HuH-7 (cell line): ENCODE data around the gene S1PR4.
"Not testable (repeated sequence)": the region's sequence is repeated elsewhere in the genome, so short reads cannot be mapped to it uniquely, and the experiment has no call there.

Source experiments
- DNase-seq: peaks from one replicate; pipeline ENCODE4 v3.0.0; 2011; ENCODE audit warnings: low spot score

S1PR4 gene

DNA sequence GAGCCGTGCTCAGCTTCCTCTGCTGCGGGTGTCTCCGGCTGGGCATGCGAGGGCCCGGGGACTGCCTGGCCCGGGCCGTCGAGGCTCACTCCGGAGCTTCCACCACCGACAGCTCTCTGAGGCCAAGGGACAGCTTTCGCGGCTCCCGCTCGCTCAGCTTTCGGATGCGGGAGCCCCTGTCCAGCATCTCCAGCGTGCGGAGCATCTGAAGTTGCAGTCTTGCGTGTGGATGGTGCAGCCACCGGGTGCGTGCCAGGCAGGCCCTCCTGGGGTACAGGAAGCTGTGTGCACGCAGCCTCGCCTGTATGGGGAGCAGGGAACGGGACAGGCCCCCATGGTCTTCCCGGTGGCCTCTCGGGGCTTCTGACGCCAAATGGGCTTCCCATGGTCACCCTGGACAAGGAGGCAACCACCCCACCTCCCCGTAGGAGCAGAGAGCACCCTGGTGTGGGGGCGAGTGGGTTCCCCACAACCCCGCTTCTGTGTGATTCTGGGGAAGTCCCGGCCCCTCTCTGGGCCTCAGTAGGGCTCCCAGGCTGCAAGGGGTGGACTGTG is 1.2 kb downstream of the S1PR4 start:
- no peak for DNase-seq

DNA sequence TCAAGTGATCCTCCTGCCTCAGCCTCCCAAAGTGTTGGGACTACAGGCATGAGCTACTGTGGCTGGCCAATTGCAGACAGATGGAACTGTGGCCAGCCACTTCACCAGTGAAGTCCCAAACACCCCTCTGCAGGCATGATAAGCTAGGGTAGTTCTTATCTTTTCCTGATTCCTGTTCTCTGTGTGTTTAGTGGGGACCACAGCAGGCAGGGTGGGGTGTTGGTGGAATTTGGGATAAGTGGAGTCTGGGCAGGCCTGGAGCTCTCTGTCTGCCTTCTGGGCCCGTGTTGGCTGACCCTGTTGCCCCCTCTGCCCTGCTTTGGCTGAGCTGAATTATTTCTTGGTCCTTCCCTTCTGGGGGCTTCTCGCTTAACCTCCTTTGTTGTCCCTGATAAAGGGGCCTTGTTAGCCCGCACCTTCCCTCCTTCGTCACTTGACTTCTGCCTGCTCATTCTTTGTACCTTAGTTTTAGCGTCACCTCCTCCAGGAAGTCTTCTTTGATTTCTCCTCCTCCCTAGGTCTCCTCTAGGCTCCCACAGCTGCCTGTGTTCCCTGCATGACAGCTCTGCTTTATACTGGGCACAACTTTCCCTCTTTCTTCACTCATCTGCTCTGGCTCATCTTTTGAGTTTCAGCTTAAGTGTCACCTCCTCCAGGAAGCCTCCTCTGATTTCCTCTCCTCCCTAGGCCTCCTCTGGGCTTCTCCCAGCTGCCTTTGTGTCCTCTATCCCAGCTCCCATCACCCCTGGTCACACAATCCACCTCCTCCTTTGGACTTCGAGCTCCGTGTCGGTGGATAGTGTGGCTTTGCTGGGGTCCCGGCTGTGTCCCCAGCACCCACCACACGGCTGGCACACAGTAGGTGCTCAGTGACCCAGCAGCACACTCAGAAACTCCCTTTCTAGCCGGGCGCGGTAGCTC is 5.4 kb downstream of the S1PR4 start:
- no peak for DNase-seq

DNA sequence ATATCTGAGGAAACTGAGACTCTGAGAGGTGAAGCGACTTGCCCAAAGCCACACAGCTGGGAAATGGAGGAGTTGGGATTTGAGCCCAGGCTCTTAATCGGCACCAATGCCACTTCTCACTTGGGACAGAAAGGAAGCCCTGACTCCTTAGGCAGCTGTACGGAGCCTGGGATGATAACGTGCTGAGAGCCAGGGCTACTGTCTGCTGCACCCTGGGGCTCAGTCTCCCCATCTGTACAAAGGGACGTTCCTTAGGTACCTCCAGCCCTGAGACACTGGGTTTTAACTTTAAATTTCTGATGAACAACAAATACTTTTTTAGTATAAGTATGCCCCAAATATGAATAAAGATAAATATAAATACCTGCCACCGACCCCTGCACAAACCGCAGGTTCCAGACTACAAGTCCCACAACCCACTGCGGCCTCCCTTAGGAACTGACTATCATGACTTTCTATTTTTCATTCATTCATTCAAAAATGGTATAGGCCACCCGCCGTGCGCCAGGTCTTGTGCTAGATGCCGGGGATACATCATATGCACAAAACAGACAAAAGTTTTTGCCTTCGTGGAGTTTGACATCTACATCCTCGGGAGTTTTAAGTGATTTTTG is 6.4 kb downstream of the S1PR4 start:
- DNase-seq = peak; percentile 62

DNA sequence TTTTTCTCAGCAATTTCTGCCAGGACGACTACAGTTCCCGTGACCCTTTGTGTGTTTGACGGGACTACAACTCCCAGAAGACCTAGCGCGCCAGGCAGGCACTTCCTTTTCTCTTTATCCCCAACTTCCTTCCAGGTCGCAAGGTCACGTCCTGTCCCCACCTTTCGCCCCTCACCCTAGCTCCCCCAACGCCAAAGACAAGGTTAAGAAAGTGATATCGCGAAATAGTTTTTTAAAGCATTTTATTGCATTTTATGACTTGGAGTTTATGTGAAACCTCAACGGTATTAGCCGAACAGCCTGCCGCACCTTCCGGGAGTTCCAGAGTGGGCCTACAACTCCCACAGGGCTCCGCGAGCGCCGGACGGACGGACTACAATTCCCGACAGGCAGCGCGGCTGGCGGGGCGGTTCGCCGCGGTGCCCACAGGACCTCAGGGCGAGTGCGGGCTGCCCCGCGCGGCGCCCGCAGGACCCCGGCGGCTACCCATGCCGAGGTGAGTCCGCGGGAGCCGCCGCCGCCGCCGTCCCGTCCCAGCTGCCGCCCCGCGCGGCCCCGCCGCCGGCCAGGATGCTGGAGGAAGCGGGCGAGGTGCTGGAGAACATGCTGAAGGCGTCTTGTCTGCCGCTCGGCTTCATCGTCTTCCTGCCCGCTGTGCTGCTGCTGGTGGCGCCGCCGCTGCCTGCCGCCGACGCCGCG is 7.0 kb downstream of the S1PR4 start, which contains the start of gene NCLN:
Gene NCLN, plus strand, starts transcription at position 470 of the 699 bp plus-strand sequence. Its CDS starts 101 bp downstream, at position 571.
- DNase-seq = peak; percentile 76

DNA sequence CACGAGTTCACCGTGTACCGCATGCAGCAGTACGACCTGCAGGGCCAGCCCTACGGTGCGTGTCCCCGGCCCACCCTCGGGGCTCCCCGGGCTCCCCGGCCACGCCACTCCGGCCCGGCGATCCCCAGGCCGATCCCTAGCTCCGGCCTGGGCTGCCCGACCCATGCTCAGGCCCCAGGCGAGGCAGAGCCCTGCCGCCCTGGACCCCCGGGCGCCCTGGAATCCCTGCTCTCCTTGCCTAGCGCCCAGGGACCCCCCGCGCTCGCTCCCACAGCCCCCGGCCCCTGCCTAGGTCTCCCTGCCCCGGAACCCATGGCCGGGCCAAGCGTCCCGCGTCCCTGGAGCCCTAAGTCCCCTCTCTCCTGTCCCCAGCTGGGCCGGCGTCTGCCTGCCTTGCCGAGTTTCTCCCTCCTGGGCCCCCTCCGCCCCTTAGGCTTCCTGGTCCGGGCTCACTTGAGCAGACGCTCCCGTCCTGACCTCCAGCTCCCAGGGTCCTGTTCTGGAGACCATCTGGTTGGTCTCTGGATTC is 7.7 kb downstream of the S1PR4 start:
- no peak for DNase-seq

DNA sequence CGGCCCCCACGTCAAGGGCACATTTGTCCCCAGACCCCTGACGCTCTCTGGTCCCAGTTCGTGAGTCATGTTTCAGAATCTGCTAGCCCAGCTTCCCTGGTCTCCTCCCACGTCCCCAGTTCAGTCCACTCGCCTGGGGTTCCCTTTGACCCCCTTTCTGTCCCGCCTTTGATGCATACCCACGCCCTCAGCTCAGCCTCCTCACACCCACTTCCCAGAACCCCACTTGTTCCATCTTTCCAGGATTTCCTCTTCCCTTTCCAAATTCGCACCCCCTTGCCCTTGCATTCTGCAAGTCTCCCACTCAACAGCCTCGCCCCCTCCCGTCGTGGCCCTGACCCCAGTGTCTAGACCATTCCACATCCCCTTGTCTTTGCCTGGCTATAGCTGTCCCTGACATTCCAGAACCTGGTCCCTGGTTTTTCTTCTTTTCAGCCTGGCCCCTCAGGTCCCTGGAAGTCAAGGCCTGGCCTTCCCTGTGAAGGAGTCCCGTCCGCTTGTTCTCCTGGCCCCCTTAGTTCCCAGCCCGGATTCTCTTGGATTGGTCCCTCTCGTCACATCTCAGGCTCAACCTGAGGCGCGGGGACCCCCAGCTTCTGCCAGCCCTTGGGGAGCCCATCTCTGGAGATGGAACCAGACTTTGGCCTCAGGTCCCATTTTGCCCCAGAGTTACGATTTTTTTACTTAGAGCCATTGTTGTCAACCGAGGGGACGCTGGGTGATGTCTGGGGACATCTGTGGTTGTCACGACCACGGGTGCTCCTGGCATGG is 8.5 kb downstream of the S1PR4 start:
- DNase-seq = no peak

DNA sequence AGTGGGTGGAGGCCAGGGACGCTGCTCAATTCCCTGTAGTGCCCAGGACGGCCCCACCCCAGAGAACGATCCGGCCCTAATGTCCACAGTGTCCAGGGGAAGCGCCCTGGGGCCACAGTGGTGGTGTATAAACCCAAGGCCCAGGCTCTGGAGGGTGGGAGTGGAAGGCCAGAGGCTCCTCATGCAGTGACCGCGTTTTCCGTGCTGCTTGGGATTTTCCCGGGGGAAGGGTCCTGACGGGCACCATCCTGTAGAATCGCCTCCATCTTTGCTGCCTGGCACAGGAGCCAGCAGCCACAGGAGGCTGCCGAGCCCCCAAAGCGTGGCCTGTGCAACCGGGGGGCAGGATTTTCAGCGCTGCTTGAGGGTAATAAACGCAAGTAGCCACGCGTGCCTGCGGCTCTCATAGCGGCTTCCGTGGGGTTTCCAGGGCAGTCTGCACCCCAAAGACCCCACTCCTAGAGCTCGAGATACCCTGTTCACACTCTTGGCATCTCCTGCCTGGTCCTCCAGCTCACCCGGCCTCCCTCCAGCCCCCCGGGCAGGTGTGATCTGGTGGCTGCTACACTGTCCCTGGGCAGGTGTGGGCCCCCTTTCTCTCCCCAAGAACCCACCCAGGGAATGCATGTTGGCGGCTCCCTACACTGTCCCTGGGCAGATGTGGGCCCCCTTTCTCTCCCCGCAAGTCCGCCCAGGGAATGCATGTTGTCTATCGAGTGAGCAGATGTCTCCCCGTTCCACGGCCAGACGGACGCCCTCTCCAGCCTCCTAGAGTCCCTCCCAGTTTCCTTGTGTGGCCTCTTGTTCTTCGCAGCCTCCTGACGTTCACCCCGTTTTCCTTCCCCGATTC is 9.3 kb downstream of the S1PR4 start:
- DNase-seq = no peak

DNA sequence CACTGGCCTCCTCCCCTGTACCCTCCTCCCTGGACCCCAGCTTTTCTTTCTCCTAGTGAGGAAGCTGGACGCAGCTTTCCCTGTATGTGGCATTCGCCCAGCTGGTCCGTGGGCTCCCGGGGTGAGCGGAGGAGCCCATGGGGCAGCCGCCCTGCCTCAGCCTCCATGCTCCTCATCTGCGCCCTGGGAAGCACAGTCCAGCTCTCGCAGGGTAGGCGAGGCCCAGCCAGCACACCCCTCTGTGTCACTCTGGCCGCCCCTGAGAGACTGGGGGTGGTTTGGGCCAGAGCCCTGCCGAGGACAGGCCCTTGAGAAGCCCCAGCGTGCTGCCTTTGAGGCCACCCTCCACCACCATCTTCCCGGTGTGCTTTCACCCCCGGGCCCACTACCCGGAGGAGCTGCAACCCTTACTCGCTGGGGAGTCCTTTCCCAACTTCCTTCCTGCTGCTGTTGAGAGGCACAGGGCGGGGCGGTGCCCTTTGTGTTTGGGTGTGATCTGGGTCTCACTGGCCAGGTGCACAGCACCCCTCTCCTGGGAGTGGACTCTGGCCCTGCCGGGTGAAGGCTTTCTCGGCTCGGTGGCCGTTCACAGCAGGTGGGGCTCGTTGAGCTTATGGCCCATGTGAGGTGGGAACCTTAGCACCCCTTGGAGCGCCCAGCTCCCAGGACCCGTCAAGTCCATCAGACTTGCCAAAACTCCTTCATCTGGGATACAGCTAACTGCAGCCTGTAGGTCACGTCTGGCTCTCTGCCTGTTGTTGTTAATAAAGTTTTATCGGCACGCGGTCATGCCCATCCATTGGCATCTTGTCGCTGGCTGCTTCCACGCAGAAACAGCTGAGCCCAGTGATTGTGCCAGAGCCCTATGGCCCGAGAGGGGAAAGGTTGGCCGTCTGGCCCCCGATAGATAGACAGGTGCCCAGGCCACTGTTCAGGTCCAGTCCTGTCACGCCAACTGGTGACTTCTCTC is 10.3 kb downstream of the S1PR4 start:
- no peak for DNase-seq

DNA sequence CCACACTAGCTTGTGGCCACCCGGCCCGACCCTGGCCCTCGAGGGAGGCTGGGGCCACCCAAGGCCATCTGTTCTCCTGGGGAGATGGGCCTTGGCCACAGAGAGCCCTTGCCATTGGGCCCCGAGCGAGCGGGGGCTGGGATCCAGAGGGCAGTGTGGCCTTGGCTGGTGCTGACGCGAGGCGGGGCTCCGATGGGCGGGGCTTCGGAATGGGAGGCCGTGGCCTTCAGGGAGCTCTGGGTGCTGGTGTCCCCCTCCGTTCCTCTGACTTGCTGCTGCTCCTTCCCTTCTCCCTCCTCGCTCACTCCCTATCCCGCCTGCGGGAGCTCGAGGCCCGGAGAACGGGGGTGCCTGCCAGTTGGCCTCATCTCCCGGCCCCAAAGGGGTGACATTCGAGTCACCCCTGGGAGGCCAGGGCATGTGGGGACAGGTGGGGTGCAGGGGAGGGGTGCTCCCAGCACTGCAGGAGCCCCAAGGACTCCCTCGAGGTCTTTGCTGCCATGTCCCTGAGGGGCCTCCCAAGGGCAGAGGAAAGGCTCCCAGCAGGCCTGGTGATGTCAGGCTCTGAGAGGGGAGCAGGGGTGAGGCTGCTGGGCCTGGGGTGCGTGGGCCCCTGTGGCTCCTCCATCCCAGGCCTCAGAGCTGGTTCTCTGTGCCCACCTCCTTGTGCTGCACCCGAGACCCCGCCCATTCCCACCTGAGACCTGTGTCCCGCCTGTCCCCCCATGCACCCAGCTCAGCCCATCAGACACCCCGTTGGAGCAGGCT is 11.3 kb downstream of the S1PR4 start:
- DNase-seq = no peak

DNA sequence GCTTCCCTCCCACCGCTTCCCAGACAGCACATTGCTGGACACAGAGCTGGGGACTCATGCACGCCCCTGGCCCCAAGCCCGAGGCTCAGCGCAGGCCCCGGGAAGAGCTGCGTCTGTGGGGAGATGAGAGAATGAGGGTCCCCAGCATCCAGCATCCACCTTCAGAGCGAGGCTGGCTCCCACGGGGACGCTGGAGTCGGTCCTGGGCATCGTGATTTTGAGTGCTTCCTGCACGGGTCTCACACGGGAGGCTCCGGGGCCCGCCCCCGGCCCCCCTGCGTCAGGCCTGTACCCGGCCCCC is 11.9 kb downstream of the S1PR4 start:
- DNase-seq = no peak

DNA sequence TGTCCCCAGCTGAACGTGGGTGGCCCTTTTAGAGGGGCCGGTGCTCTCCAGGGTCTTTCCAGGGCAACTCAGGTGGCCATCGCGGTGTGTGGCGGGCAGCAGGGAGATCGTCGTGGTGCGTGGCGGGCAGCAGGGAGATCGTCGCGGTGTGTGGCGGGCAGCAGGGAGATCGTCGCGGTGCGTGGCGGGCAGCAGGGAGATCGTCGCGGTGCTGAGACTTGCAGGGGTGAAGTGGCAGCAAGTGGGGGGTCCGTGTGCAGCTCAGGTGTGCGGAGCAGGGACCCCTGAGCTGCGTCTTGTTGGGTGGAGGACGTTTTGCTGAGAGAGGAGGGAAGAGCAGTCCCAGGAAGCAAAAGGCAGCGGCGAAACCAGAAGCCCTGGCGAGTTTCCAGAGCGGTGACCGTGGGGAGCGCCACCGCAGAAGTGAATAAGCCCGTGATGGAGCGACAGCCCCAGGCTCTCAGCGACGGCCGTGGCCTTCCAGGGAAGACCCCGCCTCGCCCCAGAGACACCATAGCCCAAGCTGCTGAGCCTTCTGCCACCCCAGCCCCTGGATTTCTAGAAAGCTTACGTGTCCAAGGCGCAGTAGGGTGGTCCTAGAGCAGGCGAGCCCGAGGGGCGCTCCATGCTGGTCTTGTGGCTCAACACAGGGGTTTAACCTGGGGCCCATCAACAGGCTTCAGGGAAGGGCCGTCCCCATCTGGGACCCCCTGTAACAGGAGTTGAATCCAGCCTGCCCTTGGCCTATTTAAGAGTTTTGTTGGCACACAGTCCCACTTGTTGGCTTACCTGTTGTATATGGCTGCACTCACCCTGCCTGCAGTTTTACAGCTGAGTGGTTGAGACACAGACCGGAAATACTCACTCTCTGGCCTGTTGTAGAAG is 12.6 kb downstream of the S1PR4 start:
- no peak for DNase-seq

DNA sequence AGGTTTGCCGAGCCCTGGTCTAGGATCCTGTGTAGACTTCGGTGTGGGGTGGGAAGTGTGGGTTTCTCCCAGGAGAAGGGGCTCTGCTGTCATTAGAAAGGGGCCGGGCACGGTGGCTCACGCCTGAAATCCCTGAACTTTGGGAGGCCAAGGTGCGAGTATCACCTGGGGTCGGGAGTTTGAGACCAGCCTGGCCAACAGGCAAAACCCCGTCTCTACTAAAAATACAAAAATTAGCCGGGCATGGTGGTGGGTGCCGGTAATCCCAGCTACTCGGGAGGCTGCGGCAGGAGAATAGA is 13.2 kb downstream of the S1PR4 start:
- DNase-seq = not testable (repeated sequence)

DNA sequence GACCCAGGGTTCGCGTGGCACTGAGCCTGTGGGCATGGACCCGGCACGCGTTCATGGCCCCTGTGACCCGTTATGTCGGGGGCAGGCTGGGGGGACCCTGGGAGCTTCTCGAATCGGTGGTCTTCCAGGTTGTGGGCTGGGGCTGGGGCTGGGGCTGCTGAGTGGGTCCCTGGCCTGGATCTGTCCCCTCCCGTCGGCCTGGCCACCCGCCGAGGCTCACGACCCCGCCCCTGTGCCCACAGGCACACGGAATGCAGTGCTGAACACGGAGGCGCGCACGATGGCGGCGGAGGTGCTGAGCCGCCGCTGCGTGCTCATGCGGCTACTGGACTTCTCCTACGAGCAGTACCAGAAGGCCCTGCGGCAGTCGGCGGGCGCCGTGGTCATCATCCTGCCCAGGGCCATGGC is 13.7 kb downstream of the S1PR4 start:
- DNase-seq = no peak

DNA sequence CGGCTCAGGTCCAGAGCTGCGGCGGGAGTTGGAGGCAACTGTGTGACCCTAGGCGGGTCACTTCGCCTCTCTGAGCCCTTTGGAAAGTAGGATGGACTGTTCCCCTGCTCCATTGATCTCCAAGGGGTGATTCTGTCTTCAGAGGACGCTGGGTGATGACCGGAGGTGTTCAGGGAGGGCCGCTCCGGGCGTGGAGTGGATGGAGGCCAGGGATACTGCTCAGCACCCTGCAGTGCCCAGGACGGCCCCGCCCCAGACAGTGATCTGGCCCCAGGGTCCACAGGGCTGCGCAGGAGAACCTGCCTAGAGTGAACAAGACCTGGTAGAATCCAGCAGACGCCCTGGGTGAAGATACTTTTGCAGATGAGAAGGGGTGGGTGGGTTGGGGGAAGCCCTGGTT is 14.1 kb downstream of the S1PR4 start:
- DNase-seq = no peak

DNA sequence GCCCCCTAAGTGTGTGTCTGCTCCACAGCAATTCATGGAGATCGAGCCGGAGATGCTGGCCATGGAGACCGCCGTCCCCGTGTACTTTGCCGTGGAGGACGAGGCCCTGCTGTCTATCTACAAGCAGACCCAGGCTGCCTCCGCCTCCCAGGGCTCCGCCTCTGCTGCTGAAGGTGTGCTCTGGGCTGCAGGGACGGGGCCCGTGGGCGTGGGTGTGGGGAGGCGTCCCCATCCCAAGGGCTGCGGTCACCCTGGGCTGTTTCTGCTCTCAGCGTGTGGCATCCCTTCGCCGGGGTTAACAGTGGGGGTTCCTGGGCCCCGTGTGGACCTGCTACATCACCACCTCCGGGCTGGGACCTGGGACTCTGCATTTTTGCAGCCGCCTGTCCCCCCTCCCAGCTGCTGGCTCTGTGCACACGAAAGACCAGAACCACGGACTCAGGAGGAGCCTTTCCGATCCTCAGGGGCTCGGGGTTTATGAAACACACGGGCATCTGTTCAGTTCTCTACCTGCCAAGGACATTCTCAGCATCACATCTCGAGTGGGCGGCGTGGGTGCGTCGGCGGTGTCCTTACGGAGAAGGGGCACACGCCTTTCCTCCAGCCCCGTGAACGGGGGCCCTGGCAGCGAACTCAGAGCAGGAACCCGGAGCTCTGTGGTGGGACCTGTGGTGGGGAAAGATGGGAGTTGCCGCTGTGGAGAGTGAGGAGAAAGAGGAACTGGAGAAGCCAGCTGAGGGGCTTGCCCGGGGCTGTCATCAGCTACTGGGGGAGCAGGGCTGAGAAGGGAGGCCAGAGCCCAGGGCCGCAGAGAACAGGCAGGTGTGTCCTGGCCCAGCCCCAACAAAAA is 14.9 kb downstream of the S1PR4 start:
- DNase-seq = no peak

DNA sequence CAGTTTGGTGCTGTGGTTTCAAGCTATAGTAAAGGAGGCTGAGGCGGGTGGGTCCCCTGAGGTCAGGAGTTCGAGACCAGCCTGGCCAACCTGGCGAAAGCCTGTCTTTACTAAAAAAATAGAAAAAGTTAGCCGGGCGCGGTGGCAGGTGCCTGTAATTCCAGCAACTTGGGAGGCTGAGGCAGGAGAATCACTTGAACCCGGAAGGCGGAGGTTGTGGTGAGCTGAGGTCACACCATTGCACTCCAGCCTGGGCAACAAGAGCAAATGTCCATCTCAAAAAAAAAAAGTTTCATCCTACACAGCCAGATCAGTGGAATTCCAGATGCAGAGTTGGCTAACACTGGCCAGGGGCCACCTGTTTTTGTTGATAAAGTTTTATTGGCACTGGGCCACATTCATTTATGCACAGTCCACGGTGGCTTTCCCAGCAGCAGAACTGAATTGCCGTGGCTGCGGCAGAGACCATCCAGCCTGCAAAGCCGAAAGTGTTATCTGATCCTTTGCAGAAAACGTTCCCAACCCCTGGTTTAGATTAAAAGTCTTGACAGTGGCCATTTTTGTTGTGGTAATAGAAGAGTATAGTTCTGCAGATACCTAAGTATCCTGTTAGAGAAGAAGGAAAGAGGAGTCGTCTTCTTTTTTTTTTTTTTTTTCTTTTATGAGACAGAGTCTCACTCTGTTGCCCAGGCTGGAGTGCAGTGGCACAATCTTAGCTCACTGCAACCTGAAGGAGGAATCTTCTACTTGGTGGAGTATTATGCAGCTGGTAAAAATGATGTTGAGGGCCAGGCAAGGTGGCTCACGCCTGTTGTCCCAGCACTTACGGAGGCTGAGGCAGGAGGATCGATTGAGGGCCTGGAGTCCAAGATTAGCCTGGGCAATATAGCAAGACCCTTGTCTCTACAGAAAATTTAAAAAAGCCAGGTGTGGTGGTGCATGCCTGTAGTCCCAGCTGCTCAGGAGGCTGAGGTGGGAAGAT is 15.8 kb downstream of the S1PR4 start:
- no peak for DNase-seq
